CD14-positive monocyte (primary cell): Measurements from ENCODE around the gene GEMIN8. TPM values are rescaled to one million over a fixed set of nuclear protein-coding genes. Genes with fewer than 3 reads are reported as not detected.

Experiments
- DNase-seq, 3 donors: peaks; one replicate each; pipeline ENCODE4 v3.0.0-alpha.2; 2011 to 2022
- H2AFZ ChIP-seq: 2 replicates; pipeline ENCODE4 v1.6.0; 2012; ENCODE audit warnings: mild to moderate bottlenecking, low read depth, low read length, inconsistent platforms; ENCODE audit not compliant: insufficient read depth, poor library complexity, severe bottlenecking
- H3K27ac ChIP-seq, 2 donors: 1 replicate in 1 of 2; 2 replicates in 1 of 2; pipeline ENCODE4 v1.5.1; 2012 to 2013; ENCODE audit warnings: low read length in 2 of 2, control low read depth in 1 of 2, inconsistent platforms in 1 of 2, low read depth in 1 of 2, mild to moderate bottlenecking in 1 of 2
- H3K27me3 ChIP-seq, 2 donors: one replicate each; pipeline versions ENCODE4 v1.6.0 to v1.6.1; 2011 to 2013; ENCODE audit warnings: low read length in 2 of 2; ENCODE audit not compliant: control insufficient read depth in 2 of 2, insufficient read depth in 2 of 2
- H3K36me3 ChIP-seq, 2 donors: replicated peaks in 1 of 2; 1 replicate in 1 of 2; 2 replicates in 1 of 2; pipeline versions ENCODE4 v1.5.1 to v1.6.1; 2012 to 2013; ENCODE audit warnings: low read length in 2 of 2, control low read depth in 1 of 2, inconsistent platforms in 1 of 2, mild to moderate bottlenecking in 1 of 2; ENCODE audit not compliant: insufficient read depth in 2 of 2, control insufficient read depth in 1 of 2
- H3K4me1 ChIP-seq, 2 donors: 1 replicate in 1 of 2; 2 replicates in 1 of 2; pipeline versions ENCODE4 v1.5.1 to v1.6.1; 2012 to 2013; ENCODE audit warnings: low read length in 2 of 2, control low read depth in 1 of 2, inconsistent platforms in 1 of 2, mild to moderate bottlenecking in 1 of 2, moderate library complexity in 1 of 2; ENCODE audit not compliant: insufficient read depth in 2 of 2, control insufficient read depth in 1 of 2
- H3K4me2 ChIP-seq: replicated peaks from 2 replicates; pipeline ENCODE3; 2012; ENCODE audit warnings: low read length, moderate library complexity, mild to moderate bottlenecking; ENCODE audit not compliant: poor library complexity, severe bottlenecking; ENCODE audit errors: extremely low read depth
- H3K4me3 ChIP-seq, 3 experiments: fragments of 200-600 bp in 1 of 3; sonication (generic) in 1 of 3; replicated peaks in 1 of 3; 1 replicate in 2 of 3; 2 replicates in 1 of 3; pipeline ENCODE4 v1.5.1; 2011 to 2013; ENCODE audit warnings: low read length in 3 of 3, mild to moderate bottlenecking in 3 of 3, control low read depth in 2 of 3, low read depth in 2 of 3, inconsistent platforms in 1 of 3, moderate library complexity in 1 of 3
- H3K79me2 ChIP-seq: 2 replicates; pipeline ENCODE4 v1.6.0; 2012; ENCODE audit warnings: mild to moderate bottlenecking, control low read depth, inconsistent platforms, low read length, moderate library complexity; ENCODE audit not compliant: insufficient read depth
- H3K9ac ChIP-seq: 2 replicates; pipeline ENCODE4 v1.6.0; 2017; ENCODE audit warnings: low read length, mild to moderate bottlenecking; ENCODE audit not compliant: insufficient read depth, poor library complexity, severe bottlenecking
- H3K9me3 ChIP-seq, 2 donors: replicated peaks in 1 of 2; 1 replicate in 1 of 2; 2 replicates in 1 of 2; pipeline versions ENCODE4 v1.5.1 to v1.6.1; 2012 to 2013; ENCODE audit warnings: low read length in 2 of 2, control low read depth in 1 of 2; ENCODE audit not compliant: control insufficient read depth in 1 of 2, insufficient read depth in 1 of 2
- H4K20me1 ChIP-seq: 2 replicates; pipeline ENCODE4 v1.6.0; 2012; ENCODE audit warnings: mild to moderate bottlenecking, low read length, control low read depth, moderate library complexity; ENCODE audit not compliant: insufficient read depth
- H3K27ac Mint-ChIP-seq, 7 donors: one replicate each; pipeline ENCODE4 v1.8.0; 2020; ENCODE audit warnings: mild to moderate bottlenecking in 7 of 7, mixed read lengths in 7 of 7, moderate library complexity in 6 of 7, inconsistent platforms in 2 of 7
- H3K27me3 Mint-ChIP-seq, 3 donors: one replicate each; pipeline ENCODE4 v1.8.0; 2021 to 2022; ENCODE audit warnings: low read depth in 3 of 3, mild to moderate bottlenecking in 3 of 3, mixed read lengths in 3 of 3, moderate library complexity in 3 of 3, inconsistent platforms in 1 of 3
- H3K36me3 Mint-ChIP-seq, 2 donors: one replicate each; pipeline ENCODE4 v1.8.0; 2020; ENCODE audit warnings: mixed read lengths in 2 of 2, inconsistent platforms in 1 of 2, mild to moderate bottlenecking in 1 of 2
- H3K4me1 Mint-ChIP-seq: one replicate; pipeline ENCODE4 v1.8.0; 2020; ENCODE audit warnings: mild to moderate bottlenecking, mixed read lengths
- H3K4me3 Mint-ChIP-seq, 2 donors: one replicate each; pipeline ENCODE4 v1.8.0; 2020; ENCODE audit warnings: mild to moderate bottlenecking in 2 of 2, mixed read lengths in 2 of 2, moderate library complexity in 1 of 2
- H3K9me3 Mint-ChIP-seq, 7 donors: one replicate each; pipeline ENCODE4 v1.8.0; 2020 to 2022; ENCODE audit warnings: mixed read lengths in 7 of 7, mild to moderate bottlenecking in 6 of 7, moderate library complexity in 6 of 7, inconsistent platforms in 2 of 7
- WGBS: methylation state at CpG from one replicate; pipeline ENCODE4 v1.1.5; 2013; ENCODE audit warnings: missing lambda C conversion rate; ENCODE audit not compliant: insufficient coverage; 5-methylcytosine and 5-hydroxymethylcytosine counted together
- intact Hi-C, 2 donors: fragments of 100-400 bp; cut with micrococcal nuclease; formaldehyde crosslinking; loops; one replicate each; pipeline versions ENCODE4 v1.15.0 to v1.15.1; 2023
- polyA plus RNA-seq, 3 donors: library from polyadenylated mRNA; depleted of rRNA in 1 of 3; unstranded in 2 of 3; stranded (reverse) in 1 of 3; fragments of 300-500 nt in 2 of 3; fragments of >200 nt in 1 of 3; fragmentation: Illumina TruSeq in 2 of 3; gene quantifications; 1 replicate in 2 of 3; 2 replicates in 1 of 3; pipeline ENCODE4 v1.2.3, GENCODE V29; 2012 to 2021
- TF ChIP-seq, protein P1 (sequence below): fragments of 200-600 bp; IDR thresholded peaks from one replicate; pipeline ENCODE4 v1.8.0; 2022; ENCODE audit warnings: antibody characterized with exemption, mild to moderate bottlenecking

GEMIN8 gene
- polyA plus RNA-seq, 3 donors = 10.9 to 15.0 (median 12.6) TPM

DNA sequence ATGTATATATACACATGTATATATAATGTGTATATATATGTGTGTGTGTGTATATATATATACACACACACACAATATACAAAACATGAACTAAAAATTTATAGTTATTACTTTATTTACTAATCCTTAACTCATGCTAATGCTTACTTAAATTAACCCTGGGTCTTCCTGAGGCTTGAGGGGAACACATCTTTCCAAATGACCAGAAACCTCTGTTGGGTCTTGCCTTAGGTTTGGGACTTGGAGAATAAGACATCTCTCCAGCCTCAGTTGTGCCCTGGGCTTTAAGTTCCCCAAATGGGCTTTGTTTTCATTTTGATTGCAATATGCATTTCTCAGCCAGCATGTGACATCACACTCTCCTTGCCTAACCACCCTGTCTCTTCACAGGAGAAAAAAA lies 7.7 kb downstream of the GEMIN8 start:
- Mint-ChIP-seq H3K27ac (no peak overlapping the region), H3K4me1 (peaks cover 6% of the 10 kb centered on the region), H3K27me3 (peaks cover 0 to 13% (median 0%) of the 10 kb centered on the region in 3 donors), H3K9me3 (peaks cover 0 to 2% (median 0%) of the 10 kb centered on the region in 7 donors), H3K36me3 (peaks cover 7% of the 10 kb centered on the region in 2 donors), H3K4me3 (no peak overlapping the region)
- H3K27me3 ChIP-seq = no peaks in the 10 kb centered on the region
- no peak overlapping the region for H3K27ac ChIP-seq
- intact Hi-C loops = no loop called here
- H3K4me1 ChIP-seq = peaks cover 0 to 1% of the 10 kb centered on the region in 2 donors
- H3K79me2 ChIP-seq = peaks cover 4% of the 10 kb centered on the region
- H3K36me3 ChIP-seq = peaks cover 6 to 8% of the 10 kb centered on the region in 2 donors
- H4K20me1 ChIP-seq = no peaks in the 10 kb centered on the region
- H3K4me3 ChIP-seq = no peak overlapping the region
- TF ChIP-seq, protein P1, sequence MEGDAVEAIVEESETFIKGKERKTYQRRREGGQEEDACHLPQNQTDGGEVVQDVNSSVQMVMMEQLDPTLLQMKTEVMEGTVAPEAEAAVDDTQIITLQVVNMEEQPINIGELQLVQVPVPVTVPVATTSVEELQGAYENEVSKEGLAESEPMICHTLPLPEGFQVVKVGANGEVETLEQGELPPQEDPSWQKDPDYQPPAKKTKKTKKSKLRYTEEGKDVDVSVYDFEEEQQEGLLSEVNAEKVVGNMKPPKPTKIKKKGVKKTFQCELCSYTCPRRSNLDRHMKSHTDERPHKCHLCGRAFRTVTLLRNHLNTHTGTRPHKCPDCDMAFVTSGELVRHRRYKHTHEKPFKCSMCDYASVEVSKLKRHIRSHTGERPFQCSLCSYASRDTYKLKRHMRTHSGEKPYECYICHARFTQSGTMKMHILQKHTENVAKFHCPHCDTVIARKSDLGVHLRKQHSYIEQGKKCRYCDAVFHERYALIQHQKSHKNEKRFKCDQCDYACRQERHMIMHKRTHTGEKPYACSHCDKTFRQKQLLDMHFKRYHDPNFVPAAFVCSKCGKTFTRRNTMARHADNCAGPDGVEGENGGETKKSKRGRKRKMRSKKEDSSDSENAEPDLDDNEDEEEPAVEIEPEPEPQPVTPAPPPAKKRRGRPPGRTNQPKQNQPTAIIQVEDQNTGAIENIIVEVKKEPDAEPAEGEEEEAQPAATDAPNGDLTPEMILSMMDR = no peak
- no peak overlapping the region for H2AFZ ChIP-seq
- H3K9ac ChIP-seq = no peak overlapping the region
- no peak overlapping the region for H3K4me2 ChIP-seq
- H3K9me3 ChIP-seq = no peaks in the 10 kb centered on the region
- no peak for DNase-seq

DNA sequence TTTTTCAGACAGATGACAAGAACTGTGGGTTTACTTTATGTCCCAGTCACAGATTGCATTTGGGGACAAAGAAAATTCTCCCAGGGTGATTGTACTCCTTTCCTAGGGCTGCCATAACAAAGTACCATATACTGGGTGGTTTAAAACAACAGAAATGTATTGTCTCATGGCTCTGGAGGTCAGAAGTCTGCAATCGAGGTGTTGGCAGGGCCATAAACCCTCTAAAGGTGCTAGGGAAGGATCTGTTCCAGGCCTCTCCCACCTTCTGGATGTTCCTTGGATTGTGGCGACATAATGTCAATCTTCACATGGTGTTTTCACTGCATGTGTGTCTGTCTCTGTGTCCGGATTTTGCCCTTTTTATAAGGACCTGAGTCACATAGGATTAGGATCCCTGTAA lies 12.3 kb downstream of the GEMIN8 start:
- H3K4me2 ChIP-seq = no peak overlapping the region
- no peaks in the 10 kb centered on the region for H4K20me1 ChIP-seq
- no CpG with 5 or more reads among the region's 3 CpGs for WGBS
- H3K27me3 ChIP-seq = no peaks in the 10 kb centered on the region
- no peak overlapping the region for H3K27ac ChIP-seq
- intact Hi-C loops = no loop called here
- H3K9me3 ChIP-seq = no peaks in the 10 kb centered on the region
- H2AFZ ChIP-seq = no peak overlapping the region
- H3K4me3 ChIP-seq = no peak overlapping the region
- peaks cover 0 to 2% (median 0%) of the 10 kb centered on the region in 7 donors for H3K9me3 Mint-ChIP-seq
- H3K27me3 Mint-ChIP-seq = no peaks in the 10 kb centered on the region
- H3K79me2 ChIP-seq = no peaks in the 10 kb centered on the region
- no peak overlapping the region for H3K27ac Mint-ChIP-seq
- H3K4me1 Mint-ChIP-seq = peaks cover 3% of the 10 kb centered on the region
- no peaks in the 10 kb centered on the region for H3K4me1 ChIP-seq
- H3K36me3 ChIP-seq = peaks cover 6 to 10% of the 10 kb centered on the region in 2 donors
- peaks cover 10 to 11% of the 10 kb centered on the region in 2 donors for H3K36me3 Mint-ChIP-seq
- TF ChIP-seq, protein P1 = no peak
- no peak overlapping the region for H3K9ac ChIP-seq
- DNase-seq = no peak
- no peak overlapping the region for H3K4me3 Mint-ChIP-seq
